Cardiac muscle cell (in vitro differentiated cells and primary cell): Measurements from ENCODE around the gene CCDC50. TPM values are rescaled to one million over a fixed set of nuclear protein-coding genes. Genes with fewer than 3 reads are reported as not detected.

Experiments used
- DNase-seq, 2 donors: peaks; one replicate each; pipeline versions ENCODE4 v3.0.0 to v3.0.0-alpha.2; 2010 to 2017; ENCODE audit warnings: low read depth in 1 of 2, low spot score in 1 of 2
- H3K27ac ChIP-seq: fragments of 200-600 bp; sonication (generic); 2 replicates; pipeline ENCODE4 v1.5.1; 2016
- H3K27me3 ChIP-seq: fragments of 200-600 bp; sonication (generic); 2 replicates; pipeline ENCODE4 v1.6.0; 2016; ENCODE audit warnings: control low read depth
- H3K36me3 ChIP-seq: fragments of 200-600 bp; sonication (generic); 2 replicates; pipeline ENCODE4 v1.5.1; 2016; ENCODE audit warnings: control low read depth
- H3K4me1 ChIP-seq: fragments of 200-600 bp; sonication (generic); 2 replicates; pipeline ENCODE4 v1.8.1; 2017; ENCODE audit warnings: low read depth, mild to moderate bottlenecking, mixed run types
- H3K4me3 ChIP-seq: fragments of 200-600 bp; sonication (generic); 2 replicates; pipeline ENCODE4 v1.5.1; 2016; ENCODE audit warnings: mild to moderate bottlenecking
- H3K9me3 ChIP-seq: fragments of 200-600 bp; sonication (generic); 2 replicates; pipeline ENCODE4 v1.5.1; 2017; ENCODE audit warnings: low read depth, mild to moderate bottlenecking, control low read depth
- CTCF ChIP-seq: IDR thresholded peaks from 2 replicates; pipeline ENCODE4 v1.5.1; 2012; ENCODE audit warnings: low read depth, mild to moderate bottlenecking, low read length
- polyA plus RNA-seq: library from polyadenylated mRNA; unstranded; fragments of >200 nt; fragmentation: Nextera tagmentation; extraction: Ambion mirVana; gene quantifications from 2 replicates; pipeline ENCODE4 v1.2.1, GENCODE V29; 2016
- total RNA-seq: library from RNA; depleted of rRNA; stranded (reverse); fragments of >200 nt; gene quantifications from 2 replicates; pipeline ENCODE4 v1.2.3, GENCODE V29; 2016

The CCDC50 gene
- total and polyA plus RNA-seq, 2 experiments from 2014 or later = 25.3 to 82.3 TPM

DNA sequence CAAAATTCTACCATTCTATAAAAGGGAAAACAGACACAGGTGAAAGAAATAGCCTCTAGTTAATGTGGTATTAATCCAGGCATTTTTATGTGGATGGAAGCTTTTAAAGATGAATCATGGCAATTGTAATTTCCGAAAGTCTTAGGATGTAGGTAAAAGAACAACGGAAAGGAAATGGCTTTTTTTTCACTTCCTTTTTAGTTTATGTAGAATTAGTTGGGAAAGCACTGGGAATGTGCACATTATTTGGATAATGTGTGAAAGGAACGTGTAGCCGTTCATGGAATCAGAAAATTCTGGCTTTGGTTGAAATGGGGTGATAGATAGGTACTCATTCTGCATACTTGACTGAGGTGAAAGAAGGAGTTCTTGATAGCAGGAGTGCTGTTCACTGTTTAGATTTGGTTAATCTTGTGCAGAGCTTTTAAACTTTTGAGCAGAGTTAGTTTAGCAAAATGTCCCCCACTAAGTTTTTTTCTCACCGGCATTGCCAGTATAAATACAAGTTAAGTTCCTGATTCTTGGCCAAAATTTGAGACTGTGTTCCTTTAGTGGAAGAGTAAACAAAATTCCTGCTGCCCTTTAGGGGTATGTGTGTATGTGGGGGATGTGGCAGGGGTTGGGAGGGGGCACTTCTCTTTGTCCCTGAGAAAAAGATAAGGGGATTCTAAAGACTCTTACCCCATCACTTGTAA is 21.3 kb downstream of the CCDC50 start:
- Histone ChIP-seq H3K36me3 (no peaks in the 10 kb centered on the region), H3K4me1 (peaks cover 7% of the 10 kb centered on the region), H3K9me3 (no peaks in the 10 kb centered on the region), H3K4me3 (no peak overlapping the region), H3K27me3 (no peaks in the 10 kb centered on the region), H3K27ac (peak overlapping the region; percentile 54)
- DNase-seq = peak in 1 of 2 donors; percentile 60
- no peak for TF ChIP-seq CTCF

- DNase-seq = no peak
- Histone ChIP-seq H3K4me3 (no peak overlapping the region), H3K9me3 (no peaks in the 10 kb centered on the region), H3K27me3 (no peaks in the 10 kb centered on the region), H3K4me1 (peaks cover 18% of the 10 kb centered on the region), H3K27ac (no peak overlapping the region), H3K36me3 (no peaks in the 10 kb centered on the region)
- no peak for TF ChIP-seq CTCF
Observed at GRCh38 chr3:191352014-191352413, 22.8 kb downstream of the CCDC50 start.

- Histone ChIP-seq H3K27ac (peak overlapping the region; percentile 17), H3K27me3 (no peaks in the 10 kb centered on the region), H3K4me1 (peaks cover 21% of the 10 kb centered on the region), H3K9me3 (no peaks in the 10 kb centered on the region), H3K36me3 (no peaks in the 10 kb centered on the region), H3K4me3 (no peak overlapping the region)
- DNase-seq = no peak
- no peak for TF ChIP-seq CTCF
Observed at GRCh38 chr3:191353022-191353777, 24.0 kb downstream of the CCDC50 start.

- TF ChIP-seq CTCF = no peak
- peaks cover 21% of the 10 kb centered on the region for H3K4me1 ChIP-seq
- H3K4me3 ChIP-seq = no peak overlapping the region
- H3K36me3 ChIP-seq = peaks cover 12% of the 10 kb centered on the region
- no peaks in the 10 kb centered on the region for H3K9me3 ChIP-seq
- H3K27ac ChIP-seq = no peak overlapping the region
- DNase-seq = no peak
- H3K27me3 ChIP-seq = no peaks in the 10 kb centered on the region
Observed at GRCh38 chr3:191355406-191355805, 26.2 kb downstream of the CCDC50 start.

- Histone ChIP-seq H3K27me3 (no peaks in the 10 kb centered on the region), H3K27ac (peak overlapping the region; percentile 94), H3K4me1 (peaks cover 13% of the 10 kb centered on the region), H3K9me3 (no peaks in the 10 kb centered on the region), H3K36me3 (peaks cover 22% of the 10 kb centered on the region), H3K4me3 (no peak overlapping the region)
- TF ChIP-seq CTCF = no peak
- DNase-seq = peak; percentile 55 to 78
Observed at GRCh38 chr3:191356631-191357439, 27.6 kb downstream of the CCDC50 start.
